ENCODE data around the gene SKOR1.

SKOR1 gene

DNA sequence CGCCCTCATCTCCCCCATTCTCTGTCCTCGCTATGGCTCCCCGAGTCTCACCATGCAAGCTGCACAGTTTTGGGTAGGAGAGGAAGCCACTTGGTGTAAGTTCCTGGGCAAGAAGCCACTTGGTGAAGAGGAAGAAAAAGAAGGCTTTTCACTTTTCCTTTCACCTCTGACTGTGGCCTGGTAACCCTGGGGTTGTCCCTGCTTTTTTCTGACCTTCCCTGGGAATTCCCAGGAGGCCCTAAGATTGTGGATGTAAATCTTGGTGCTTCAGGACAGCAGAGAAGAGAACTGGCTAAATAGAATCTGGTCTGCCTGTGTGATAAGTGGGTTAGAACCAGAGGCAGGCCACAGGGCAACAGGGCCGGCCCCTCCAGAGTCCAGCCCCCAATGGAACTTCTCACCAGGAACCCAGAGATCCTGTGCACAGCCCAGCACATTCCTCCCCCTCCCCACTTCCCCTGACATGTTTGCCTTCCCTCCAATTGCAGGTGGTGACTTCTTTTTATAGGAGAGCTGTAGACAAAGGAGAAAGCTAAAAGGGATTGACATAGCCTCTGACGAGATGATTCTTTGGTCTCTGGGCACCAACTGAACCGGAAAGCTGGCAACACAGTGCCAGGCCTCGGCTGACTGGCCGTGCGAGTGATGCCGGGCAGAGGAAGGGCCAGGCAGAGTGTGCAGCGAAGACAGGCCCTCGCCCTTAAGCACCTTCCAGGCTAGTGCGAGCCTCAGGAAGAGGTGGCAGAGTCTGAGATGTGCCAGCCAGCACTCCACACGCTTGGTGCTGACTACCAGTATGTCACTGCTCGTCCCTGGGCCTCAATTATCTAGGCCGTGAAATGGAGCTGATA, 19.4 kb upstream of the SKOR1 start:
- H3K27me3 Mint-ChIP-seq, result no peaks in the 10 kb centered on the region
- peaks cover 11% of the 10 kb centered on the region for H3K4me1 Mint-ChIP-seq
- no peaks in the 10 kb centered on the region for H3K9me3 Mint-ChIP-seq
- ATAC-seq, result no peak
- H3K4me3 Mint-ChIP-seq, result no peak overlapping the region
- no peak overlapping the region for H3K27ac Mint-ChIP-seq
- peaks cover 36% of the 10 kb centered on the region for H3K36me3 Mint-ChIP-seq

DNA sequence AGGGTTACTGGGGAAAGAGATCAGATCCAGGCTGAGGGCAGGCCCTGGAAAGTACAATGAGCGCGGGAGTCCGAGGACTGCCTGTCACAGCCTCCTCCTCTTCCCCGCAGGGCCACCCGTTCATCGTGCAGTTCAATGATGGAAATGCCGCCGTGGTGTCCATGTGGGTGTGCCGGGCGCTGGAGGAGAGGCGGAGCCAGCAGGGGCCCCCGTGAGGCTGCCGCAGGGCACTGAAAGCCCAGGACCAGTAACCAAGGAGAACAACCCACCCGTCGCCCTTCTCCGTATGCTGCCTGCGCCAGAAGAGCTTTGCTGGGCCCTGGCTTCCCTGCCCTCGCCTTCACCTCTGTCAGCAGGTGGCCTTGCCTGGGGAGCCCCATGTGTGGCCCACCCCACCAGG, 18.8 kb upstream of the SKOR1 start:
- H3K4me1 Mint-ChIP-seq, result peaks cover 11% of the 10 kb centered on the region
- H3K27me3 Mint-ChIP-seq, result no peaks in the 10 kb centered on the region
- no peaks in the 10 kb centered on the region for H3K9me3 Mint-ChIP-seq
- peaks cover 36% of the 10 kb centered on the region for H3K36me3 Mint-ChIP-seq
- no peak overlapping the region for H3K27ac Mint-ChIP-seq
- H3K4me3 Mint-ChIP-seq, result no peak overlapping the region
- ATAC-seq, result no peak

DNA sequence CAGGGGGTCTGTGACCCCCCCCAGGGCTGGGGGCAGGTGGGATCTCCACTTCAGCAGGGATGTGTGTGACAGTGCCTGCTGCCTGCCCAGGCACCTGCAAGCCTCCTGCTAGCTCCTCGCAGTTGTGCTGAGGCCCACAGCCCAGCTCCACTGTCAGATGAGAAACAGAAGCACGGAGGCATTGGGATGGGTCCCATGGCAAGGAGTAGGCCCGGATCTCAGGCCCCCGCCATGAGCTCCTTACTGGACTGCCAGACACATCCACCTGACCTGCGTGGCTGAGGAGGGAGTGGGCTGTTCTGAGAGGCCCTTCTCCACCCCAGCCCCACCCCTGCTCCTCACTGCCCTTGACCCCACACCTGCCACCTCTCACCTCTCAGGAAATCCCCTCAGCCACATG, 18.2 kb upstream of the SKOR1 start:
- peaks cover 36% of the 10 kb centered on the region for H3K36me3 Mint-ChIP-seq
- H3K27me3 Mint-ChIP-seq, result no peaks in the 10 kb centered on the region
- H3K4me3 Mint-ChIP-seq, result no peak overlapping the region
- ATAC-seq, result no peak
- H3K4me1 Mint-ChIP-seq, result peaks cover 11% of the 10 kb centered on the region
- H3K27ac Mint-ChIP-seq, result no peak overlapping the region
- H3K9me3 Mint-ChIP-seq, result no peaks in the 10 kb centered on the region

DNA sequence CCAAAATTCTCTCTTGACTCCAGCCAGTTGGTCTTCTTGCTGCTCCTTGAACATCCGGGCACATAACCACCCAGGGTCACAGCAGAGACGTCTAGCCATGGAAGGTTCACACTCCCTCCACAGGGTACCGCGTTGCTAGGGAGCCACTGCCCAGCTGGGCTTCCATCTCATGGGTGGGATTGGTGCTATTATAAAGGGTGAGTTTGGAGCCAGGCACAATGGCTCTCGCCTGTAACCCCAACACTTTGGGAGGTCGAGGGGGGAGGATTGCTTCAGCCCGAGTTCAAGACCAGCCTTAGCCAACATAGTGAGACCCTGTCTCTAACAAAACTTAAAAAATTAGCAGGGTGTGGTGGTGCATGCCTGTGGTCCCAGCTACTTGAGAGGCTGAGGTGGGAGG, 17.5 kb upstream of the SKOR1 start:
- Mint-ChIP-seq H3K27ac (no peak overlapping the region), H3K27me3 (no peaks in the 10 kb centered on the region), H3K36me3 (peaks cover 30% of the 10 kb centered on the region), H3K9me3 (no peaks in the 10 kb centered on the region), H3K4me3 (no peak overlapping the region), H3K4me1 (peaks cover 4% of the 10 kb centered on the region)
- no peak for ATAC-seq

DNA sequence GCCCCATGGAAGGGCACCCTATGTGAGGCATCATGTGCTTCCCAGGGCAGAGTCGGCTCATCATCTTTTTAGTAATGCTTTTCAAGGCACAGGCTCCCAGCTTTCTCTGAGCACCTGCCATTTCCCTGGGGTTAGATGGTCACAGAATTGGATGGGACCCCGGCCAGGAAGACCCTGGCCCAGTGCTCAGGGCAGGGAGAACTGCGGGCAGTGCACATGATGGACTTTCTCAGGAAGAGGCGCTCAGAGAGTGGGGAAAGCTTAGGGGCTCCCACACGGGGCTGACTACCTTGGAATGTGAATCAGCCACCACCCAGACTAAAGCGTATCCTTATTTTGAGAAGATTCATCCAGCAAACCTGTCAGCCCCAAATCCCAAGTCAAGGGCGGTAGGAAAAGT, 16.5 kb upstream of the SKOR1 start:
- Mint-ChIP-seq H3K9me3 (no peaks in the 10 kb centered on the region), H3K27me3 (no peaks in the 10 kb centered on the region), H3K27ac (no peak overlapping the region), H3K36me3 (peaks cover 30% of the 10 kb centered on the region), H3K4me1 (no peaks in the 10 kb centered on the region), H3K4me3 (no peak overlapping the region)
- no peak for ATAC-seq

DNA sequence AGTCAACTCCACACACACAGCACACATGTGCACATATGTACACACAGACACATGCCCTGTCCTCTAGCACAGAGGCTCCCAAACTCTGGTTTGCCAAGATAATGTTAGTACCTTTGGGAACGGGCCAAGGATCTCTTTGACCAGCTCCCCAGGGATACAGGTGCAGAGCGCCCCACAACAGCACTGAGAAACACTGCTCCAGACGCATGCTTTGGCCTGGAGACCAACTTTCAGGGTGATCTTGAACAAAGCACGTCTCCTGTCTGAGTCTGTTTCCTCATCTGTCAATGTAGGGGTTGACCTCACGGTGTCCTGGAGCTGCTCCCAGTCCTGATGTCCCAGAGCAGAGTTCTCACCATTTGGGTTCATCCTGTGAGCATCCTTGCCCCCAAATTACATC, 15.9 kb upstream of the SKOR1 start:
- no peaks in the 10 kb centered on the region for H3K4me1 Mint-ChIP-seq

DNA sequence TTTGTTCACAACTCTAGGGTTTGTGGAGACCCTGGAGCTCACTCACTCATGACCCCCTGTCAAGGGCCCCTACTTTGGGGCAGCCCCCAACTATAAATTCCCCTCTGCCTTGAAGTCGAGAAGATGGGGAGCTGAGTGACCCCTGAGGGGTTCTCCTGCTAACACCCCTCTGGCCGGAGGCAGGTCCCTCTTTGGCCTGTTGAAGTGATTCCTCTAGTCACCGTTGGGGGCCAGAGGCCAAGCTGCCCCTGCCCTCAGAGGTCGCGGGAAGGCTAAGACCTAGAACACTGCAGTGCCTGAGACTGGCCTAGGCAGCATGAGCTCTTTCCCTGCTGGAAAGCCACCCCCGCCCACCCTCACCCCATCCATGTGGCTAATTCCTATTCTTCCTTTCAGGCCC, 15.4 kb upstream of the SKOR1 start:
- Mint-ChIP-seq H3K4me1 (no peaks in the 10 kb centered on the region), H3K27me3 (no peaks in the 10 kb centered on the region), H3K4me3 (no peak overlapping the region), H3K36me3 (peaks cover 28% of the 10 kb centered on the region), H3K9me3 (no peaks in the 10 kb centered on the region), H3K27ac (no peak overlapping the region)
- no peak for ATAC-seq

More for the DNA sequence above, 15.9 kb upstream of the SKOR1 start:
- Mint-ChIP-seq H3K27ac (no peak overlapping the region), H3K9me3 (no peaks in the 10 kb centered on the region), H3K36me3 (peaks cover 26% of the 10 kb centered on the region), H3K4me3 (no peak overlapping the region), H3K27me3 (no peaks in the 10 kb centered on the region)
- no peak for ATAC-seq

DNA sequence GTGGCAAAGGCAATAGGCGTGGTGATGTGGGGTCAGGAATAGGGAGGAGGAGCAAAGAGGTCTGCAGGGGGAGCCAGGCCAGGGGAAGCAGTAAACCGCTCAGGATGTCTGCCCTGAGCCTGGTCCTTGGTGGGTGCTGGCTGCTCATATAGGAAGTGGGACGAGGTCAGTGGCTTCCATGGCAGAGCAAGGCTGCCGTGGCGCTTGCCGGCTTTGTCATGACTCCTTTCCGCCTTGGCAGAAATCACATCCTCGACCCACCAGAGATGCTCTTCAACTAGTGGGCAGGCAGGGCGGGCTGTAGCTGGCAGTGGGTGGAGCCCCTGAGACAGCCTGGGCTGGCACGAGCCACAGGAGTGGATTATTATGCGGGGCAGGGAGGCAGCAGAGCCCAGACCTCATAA, 13.1 kb upstream of the SKOR1 start:
- peaks cover 9% of the 10 kb centered on the region for H3K27me3 Mint-ChIP-seq

DNA sequence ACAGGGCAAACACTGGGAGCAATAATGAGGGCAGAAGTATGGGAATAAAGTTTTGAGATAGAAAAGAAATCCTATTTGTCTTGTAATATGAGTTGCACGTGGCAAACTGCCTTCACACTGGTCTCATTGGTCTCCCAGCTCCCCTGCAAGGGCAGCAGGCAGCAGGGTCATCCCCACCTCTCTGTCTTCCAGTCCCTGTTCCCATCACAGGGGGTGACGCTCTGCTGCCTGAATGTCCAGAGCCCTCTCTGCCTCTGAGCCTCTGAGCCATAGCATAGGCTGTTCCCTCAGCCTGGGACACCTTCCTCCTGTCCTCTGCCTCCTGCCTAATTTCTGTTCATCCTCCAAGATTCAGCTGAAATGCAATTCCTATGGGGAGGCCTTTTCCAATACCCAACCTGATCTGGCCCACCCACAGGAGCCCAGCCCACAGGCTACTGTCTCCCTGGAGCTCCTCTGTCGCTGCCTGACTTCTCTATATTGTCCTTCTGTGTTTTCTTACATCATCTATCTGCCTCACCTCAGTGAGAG, 12.1 kb upstream of the SKOR1 start:
- no peaks in the 10 kb centered on the region for H3K9me3 Mint-ChIP-seq
- H3K4me1 Mint-ChIP-seq, result no peaks in the 10 kb centered on the region
- H3K27ac Mint-ChIP-seq, result no peak overlapping the region
- H3K27me3 Mint-ChIP-seq, result peaks cover 17% of the 10 kb centered on the region
- peaks cover 20% of the 10 kb centered on the region for H3K36me3 Mint-ChIP-seq
- ATAC-seq, result no peak
- H3K4me3 Mint-ChIP-seq, result no peak overlapping the region

More for the DNA sequence above, 13.1 kb upstream of the SKOR1 start:
- Mint-ChIP-seq H3K4me1 (no peaks in the 10 kb centered on the region), H3K27ac (no peak overlapping the region), H3K4me3 (no peak overlapping the region), H3K36me3 (peaks cover 27% of the 10 kb centered on the region), H3K9me3 (no peaks in the 10 kb centered on the region)
- no peak for ATAC-seq

DNA sequence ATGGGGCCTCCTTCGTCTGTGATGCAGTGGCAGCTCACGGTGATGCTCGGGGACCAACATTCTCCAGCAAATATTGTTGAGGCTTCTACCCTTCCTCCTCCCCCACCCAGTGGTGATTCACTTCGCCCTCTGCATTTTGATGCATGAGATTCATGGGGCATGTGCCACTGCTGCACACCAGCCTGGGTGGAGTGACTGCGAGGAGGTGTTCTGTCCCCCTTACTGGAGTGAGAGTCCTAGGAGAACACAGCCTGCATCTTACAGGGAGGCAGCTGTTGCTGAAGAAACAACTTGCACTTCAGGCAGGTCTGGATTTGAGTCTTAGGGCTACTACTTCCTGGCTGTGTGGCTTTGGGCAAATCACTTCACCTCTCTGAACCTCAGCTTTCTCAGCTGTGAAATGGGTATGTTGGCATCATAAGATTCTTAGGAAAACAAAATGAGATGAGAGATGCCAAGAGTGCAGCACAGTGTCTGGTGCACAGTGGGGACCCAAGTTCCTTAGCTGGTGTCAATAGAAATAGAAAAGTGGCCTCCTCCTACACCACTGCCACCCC, 10.2 kb upstream of the SKOR1 start:
- Mint-ChIP-seq H3K9me3 (no peaks in the 10 kb centered on the region), H3K36me3 (peaks cover 12% of the 10 kb centered on the region), H3K4me3 (no peak overlapping the region), H3K27ac (no peak overlapping the region), H3K27me3 (peaks cover 37% of the 10 kb centered on the region), H3K4me1 (peaks cover 3% of the 10 kb centered on the region)
- no peak for ATAC-seq

DNA sequence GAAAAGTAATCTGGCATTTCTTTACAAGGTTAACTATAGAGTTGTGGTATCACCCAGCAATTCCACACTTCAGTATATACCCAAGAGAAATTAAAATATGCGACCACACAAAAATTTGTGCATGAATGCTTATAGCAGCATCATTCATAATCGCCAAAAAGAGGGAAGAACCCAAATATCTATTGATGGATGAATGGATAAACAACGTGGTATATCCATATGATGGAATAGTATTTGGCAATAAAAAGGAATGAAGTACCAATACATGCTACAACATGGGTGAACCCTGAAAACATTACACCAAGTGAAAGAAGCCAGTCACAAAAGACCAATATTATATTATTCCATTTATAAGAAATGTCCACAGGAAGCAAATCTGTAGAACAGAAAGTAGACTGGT, 8.6 kb upstream of the SKOR1 start:
- H3K27ac Mint-ChIP-seq, result no peak overlapping the region
- H3K9me3 Mint-ChIP-seq, result no peaks in the 10 kb centered on the region
- peaks cover 12% of the 10 kb centered on the region for H3K36me3 Mint-ChIP-seq
- H3K27me3 Mint-ChIP-seq, result peaks cover 52% of the 10 kb centered on the region
- ATAC-seq, result no peak
- no peak overlapping the region for H3K4me3 Mint-ChIP-seq
- peaks cover 18% of the 10 kb centered on the region for H3K4me1 Mint-ChIP-seq

DNA sequence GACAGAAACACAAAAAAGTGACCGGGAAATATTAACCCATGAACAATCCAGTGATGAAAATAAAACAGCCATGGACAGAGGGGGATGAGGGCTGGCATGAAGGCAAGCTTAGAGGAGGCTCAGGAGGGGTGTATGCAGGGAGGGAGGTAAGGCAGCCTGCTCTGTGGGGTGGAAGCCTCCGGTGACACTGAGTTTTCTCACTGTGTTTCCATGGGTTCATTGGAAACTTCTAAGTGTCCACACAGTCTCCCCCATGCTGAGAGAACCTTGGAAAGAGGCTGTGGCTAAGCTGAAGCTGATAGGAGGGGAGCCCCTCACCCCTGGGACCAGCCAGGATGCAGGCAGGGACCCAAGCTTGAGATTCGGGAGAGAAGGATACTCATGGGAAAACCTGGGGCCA, 6.8 kb upstream of the SKOR1 start:
- Mint-ChIP-seq H3K27me3 (peaks cover 69% of the 10 kb centered on the region), H3K4me1 (peaks cover 33% of the 10 kb centered on the region), H3K27ac (no peak overlapping the region), H3K36me3 (peaks cover 12% of the 10 kb centered on the region), H3K4me3 (no peak overlapping the region), H3K9me3 (no peaks in the 10 kb centered on the region)
- ATAC-seq, result no peak

DNA sequence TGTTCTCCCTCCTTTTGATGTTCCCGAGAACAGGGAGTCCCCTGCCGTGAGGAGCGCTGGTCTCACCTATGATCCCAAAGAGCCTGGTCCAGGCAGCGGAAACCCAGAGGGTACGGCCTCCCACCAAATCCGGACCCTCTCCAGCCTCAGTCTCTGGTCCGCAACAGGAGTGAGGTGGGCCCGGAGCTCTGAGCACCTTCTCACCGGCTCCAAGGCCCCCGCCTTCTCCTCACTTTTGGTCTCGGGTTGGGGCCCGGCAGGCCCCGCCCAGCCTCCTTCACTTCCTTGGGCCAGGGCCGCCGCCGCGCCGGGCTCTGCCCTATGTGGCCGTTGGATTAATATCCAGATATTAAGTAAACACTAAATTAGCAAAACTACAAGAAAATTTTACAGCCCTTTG, 5.7 kb upstream of the SKOR1 start:
- Mint-ChIP-seq H3K4me3 (no peak overlapping the region), H3K36me3 (peaks cover 16% of the 10 kb centered on the region), H3K27ac (no peak overlapping the region)

DNA sequence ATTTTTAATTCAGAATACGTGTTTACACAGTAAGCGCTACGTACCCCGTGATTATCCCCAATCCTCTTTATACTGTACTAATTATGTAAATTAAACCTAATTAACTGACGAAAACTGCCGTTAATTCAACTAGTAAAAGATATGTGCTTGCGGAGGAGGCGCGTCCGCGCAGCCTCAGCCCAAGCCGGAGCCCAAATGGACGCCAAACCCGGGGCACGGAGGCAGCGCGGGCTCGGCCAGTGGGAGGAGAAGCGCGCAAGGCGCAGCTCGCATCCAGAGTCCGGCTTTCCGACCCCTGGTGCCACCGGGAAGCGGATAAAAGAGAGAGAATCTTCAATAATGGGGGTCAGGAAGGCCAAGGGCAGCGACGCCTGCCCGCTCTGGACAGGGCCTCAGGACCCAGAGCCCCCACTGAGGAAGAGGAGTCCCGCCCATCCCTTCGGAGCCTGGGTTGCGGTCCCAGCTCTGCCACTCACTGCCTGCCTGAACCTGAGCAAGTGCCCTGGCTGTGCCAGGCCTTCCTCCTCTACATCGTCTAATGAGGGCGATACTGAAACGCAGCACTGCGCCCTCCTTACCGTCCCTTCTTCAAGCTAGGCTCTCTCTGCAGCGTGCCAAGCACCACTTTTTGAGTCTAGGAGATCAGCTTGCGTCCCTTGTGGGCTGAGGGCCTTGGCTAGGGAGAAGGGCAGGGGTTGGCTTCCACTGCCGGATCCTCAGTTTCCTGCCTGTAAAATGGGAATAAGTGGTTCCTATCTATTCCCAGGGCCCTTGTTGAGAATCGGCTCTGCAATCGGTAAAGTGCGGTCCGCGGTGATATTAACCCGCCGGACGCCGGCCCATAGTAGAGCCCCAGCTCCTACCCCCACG, 5.0 kb upstream of the SKOR1 start:
- peaks cover 85% of the 10 kb centered on the region for H3K27me3 Mint-ChIP-seq
- H3K4me3 Mint-ChIP-seq, result peak overlapping the region; percentile 18
- ATAC-seq, result no peak
- peaks cover 46% of the 10 kb centered on the region for H3K4me1 Mint-ChIP-seq
- H3K9me3 Mint-ChIP-seq, result no peaks in the 10 kb centered on the region
- H3K36me3 Mint-ChIP-seq, result peaks cover 9% of the 10 kb centered on the region
- H3K27ac Mint-ChIP-seq, result no peak overlapping the region

More for the DNA sequence above, 5.7 kb upstream of the SKOR1 start:
- Mint-ChIP-seq H3K27me3 (peaks cover 81% of the 10 kb centered on the region), H3K9me3 (no peaks in the 10 kb centered on the region), H3K4me1 (peaks cover 44% of the 10 kb centered on the region)
- ATAC-seq, result no peak

Measured in stimulated activated memory B cell treated with anti-CD40 and anti-IgM and Interleukin-4, amounts not matched to agents 10 μg/mL and 1 μg/mL and 100 μg/mL, for 72 hours (primary cell).